K562 (cell line): ENCODE data around the gene TNNT1. TPM values are rescaled to one million over a fixed set of nuclear protein-coding genes. Genes with fewer than 3 reads are reported as not detected.

ENCODE experiments used
- ELF2 ChIP-seq: fragments of 250-450 bp; sonication (Bioruptor Pico); IDR thresholded peaks from 2 replicates; pipeline ENCODE4 v1.5.0; 2021; ENCODE audit warnings: mild to moderate bottlenecking
- EWSR1 ChIP-seq: fragments of 450-650 bp; IDR thresholded peaks from 2 replicates; pipeline ENCODE4 v1.6.1; 2018; ENCODE audit warnings: borderline replicate concordance, mild to moderate bottlenecking, low read depth, moderate library complexity; ENCODE audit not compliant: partially characterized antibody
- HMG20B ChIP-seq: fragments of 250-450 bp; sonication (Bioruptor Pico); IDR thresholded peaks from 2 replicates; pipeline ENCODE4 v1.5.0; 2021; ENCODE audit warnings: mild to moderate bottlenecking
- IFI16 ChIP-seq: fragments of 250-450 bp; sonication (Bioruptor Pico); IDR thresholded peaks from 2 replicates; pipeline ENCODE4 v2.1.2; 2022; ENCODE audit warnings: mild to moderate bottlenecking, inconsistent platforms
- KLF13 ChIP-seq: fragments of 450-650 bp; IDR thresholded peaks from 2 replicates; pipeline ENCODE4 v1.6.1; 2016; ENCODE audit warnings: missing genetic modification characterization, low read depth, mild to moderate bottlenecking, missing compliant biosample characterization, moderate library complexity, borderline replicate concordance
- PTBP1 ChIP-seq: fragments of 200-400 bp; formaldehyde crosslinking; IDR thresholded peaks from 2 replicates; pipeline ENCODE4 v1.6.1; 2017; ENCODE audit warnings: low read depth, low read length
- RAD51 ChIP-seq: fragments of 450-650 bp; IDR thresholded peaks from 2 replicates; pipeline ENCODE4 v1.7.1; 2016; ENCODE audit warnings: low read depth, mild to moderate bottlenecking, borderline replicate concordance
- RB1 ChIP-seq: fragments of 450-650 bp; IDR thresholded peaks from 2 replicates; pipeline ENCODE4 v1.6.1; 2017; ENCODE audit warnings: low read depth, mild to moderate bottlenecking
- RFX1 ChIP-seq: fragments of 450-650 bp; IDR thresholded peaks from 2 replicates; pipeline ENCODE4 v1.6.1; 2016; ENCODE audit warnings: mild to moderate bottlenecking, moderate library complexity
- SMARCC2 ChIP-seq: fragments of 450-650 bp; IDR thresholded peaks from 2 replicates; pipeline ENCODE4 v1.6.1; 2017; ENCODE audit warnings: antibody characterized with exemption, moderate library complexity, mild to moderate bottlenecking, low read depth
- TRIM24 ChIP-seq, 2 experiments: fragments of 450-650 bp; IDR thresholded peaks; 2 replicates each; pipeline ENCODE4 v1.6.1; 2016
- ZNF175 ChIP-seq: fragments of 200-800 bp; sonication (Bioruptor generic); IDR thresholded peaks from 2 replicates; pipeline ENCODE4 v1.6.1; 2016; ENCODE audit warnings: low read depth, mild to moderate bottlenecking, missing genetic modification characterization, missing compliant biosample characterization
- ZZZ3 ChIP-seq: fragments of 450-650 bp; IDR thresholded peaks from 2 replicates; pipeline ENCODE4 v1.6.1; 2016; ENCODE audit warnings: antibody characterized with exemption, mild to moderate bottlenecking, moderate library complexity
- polyA plus RNA-seq, 8 experiments: library from polyadenylated mRNA; depleted of rRNA in 4 of 8; stranded (reverse) in 5 of 8; unstranded in 3 of 8; fragments of >200 nt; fragmentation: Nextera tagmentation in 2 of 8; fragmentation: Illumina TruSeq in 1 of 8; extraction: Ambion mirVana in 2 of 8; extraction: Trizol in 1 of 8; gene quantifications; 2 replicates each; pipeline versions ENCODE4 v1.2.1 to v1.2.3, GENCODE V29; 2011 to 2014; ENCODE audit warnings: inconsistent platforms in 1 of 8, missing spikeins in 1 of 8
- total RNA-seq, 7 experiments: library from RNA; depleted of rRNA in 6 of 7; stranded (reverse); fragments of >200 nt in 6 of 7; fragmentation: Illumina TruSeq in 2 of 7; extraction: Trizol in 2 of 7; gene quantifications; 2 replicates each; pipeline versions ENCODE4 v1.2.1 to v1.2.3, GENCODE V29; 2011 to 2021; ENCODE audit warnings: low replicate concordance in 1 of 7
- TF ChIP-seq, protein P1 (sequence below): fragments of 250-450 bp; sonication (Bioruptor Pico); IDR thresholded peaks from 2 replicates; pipeline ENCODE4 v1.8.0; 2022; ENCODE audit warnings: moderate library complexity, mild to moderate bottlenecking, inconsistent platforms
- TF ChIP-seq, protein P2 (sequence below), 3 experiments: IDR thresholded peaks in 2 of 3; conservative IDR thresholded peaks in 1 of 3; 2 replicates each; pipeline ENCODE4 v1.5.1; 2011 to 2012; ENCODE audit warnings: low read length in 3 of 3, mild to moderate bottlenecking in 3 of 3, control low read depth in 2 of 3, improper control_type of control experiment in 1 of 3, inconsistent platforms in 1 of 3, low read depth in 1 of 3, mixed read lengths in 1 of 3, moderate library complexity in 1 of 3; ENCODE audit not compliant: insufficient read depth in 2 of 3
- TF ChIP-seq, protein P3 (sequence below): fragments of 450-650 bp; formaldehyde crosslinking; IDR thresholded peaks from 2 replicates; pipeline ENCODE4 v1.4.0; 2020; ENCODE audit warnings: mild to moderate bottlenecking, moderate library complexity
- TF ChIP-seq, protein P4 (sequence below), 2 experiments: IDR thresholded peaks in 1 of 2; conservative IDR thresholded peaks in 1 of 2; 2 replicates each; pipeline ENCODE4 v1.6.1; 2016; ENCODE audit warnings: low read depth in 2 of 2, mild to moderate bottlenecking in 1 of 2, missing compliant biosample characterization in 1 of 2, missing genetic modification characterization in 1 of 2, moderate library complexity in 1 of 2
- TF ChIP-seq, protein P5 (sequence below): fragments of 450-650 bp; IDR thresholded peaks from 2 replicates; pipeline ENCODE4 v1.6.1; 2017; ENCODE audit warnings: mild to moderate bottlenecking, moderate library complexity

TNNT1 gene
- total and polyA plus RNA-seq, 9 of the 15 experiments (the other 6 are each of a cell fraction or from before 2014, with no cell fraction given) = 31.8 to 390 (median 227) TPM

DNA sequence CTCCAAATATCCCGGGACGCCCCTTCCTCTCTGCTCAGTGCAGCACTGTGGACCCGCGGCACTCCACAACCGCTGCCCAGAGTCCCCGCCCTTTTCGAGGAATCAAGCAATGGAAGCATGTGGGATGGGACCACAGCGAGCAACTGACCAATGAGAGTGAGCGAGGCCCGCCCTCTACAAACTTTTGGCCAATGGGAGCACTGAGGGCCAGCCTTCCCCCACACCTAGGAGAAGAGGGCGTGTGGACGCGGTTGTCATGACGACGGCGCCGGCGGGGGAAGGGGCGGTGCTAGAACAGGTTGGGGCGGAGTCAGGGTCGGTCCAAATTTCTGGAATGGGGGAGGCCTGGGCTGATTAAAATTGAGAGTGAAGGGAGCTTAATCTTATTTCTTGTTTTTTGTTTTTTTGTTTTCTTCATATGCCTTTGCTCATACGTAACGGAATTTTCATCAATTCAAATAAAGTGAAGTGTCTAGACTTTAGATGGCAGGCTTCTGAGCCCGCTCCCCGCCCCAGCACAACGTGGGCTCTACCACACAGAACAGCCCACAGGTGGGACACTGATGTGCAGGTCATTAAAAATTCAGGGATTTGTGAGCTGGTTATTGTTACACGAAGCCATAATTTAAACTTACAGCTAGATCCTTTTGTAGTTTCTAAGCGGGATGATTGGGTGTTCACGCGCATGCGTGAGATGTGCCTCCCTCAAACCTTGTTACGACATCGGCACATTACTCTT lies 17.7 kb upstream of the TNNT1 start, which contains the start of gene DNAAF3 (continued):
- TF ChIP-seq, protein P1, sequence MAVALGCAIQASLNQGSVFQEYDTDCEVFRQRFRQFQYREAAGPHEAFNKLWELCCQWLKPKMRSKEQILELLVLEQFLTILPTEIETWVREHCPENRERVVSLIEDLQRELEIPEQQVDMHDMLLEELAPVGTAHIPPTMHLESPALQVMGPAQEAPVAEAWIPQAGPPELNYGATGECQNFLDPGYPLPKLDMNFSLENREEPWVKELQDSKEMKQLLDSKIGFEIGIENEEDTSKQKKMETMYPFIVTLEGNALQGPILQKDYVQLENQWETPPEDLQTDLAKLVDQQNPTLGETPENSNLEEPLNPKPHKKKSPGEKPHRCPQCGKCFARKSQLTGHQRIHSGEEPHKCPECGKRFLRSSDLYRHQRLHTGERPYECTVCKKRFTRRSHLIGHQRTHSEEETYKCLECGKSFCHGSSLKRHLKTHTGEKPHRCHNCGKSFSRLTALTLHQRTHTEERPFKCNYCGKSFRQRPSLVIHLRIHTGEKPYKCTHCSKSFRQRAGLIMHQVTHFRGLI = 0 out of 2 replicates have a peak, but pooled peaks have one; percentile 36
- no peak for TF ChIP-seq IFI16 (CRISPR knock-in tag)
- TF ChIP-seq TRIM24 (IDR thresholded peaks at IDR 0.05) = 0 out of 4 replicates have a peak, but pooled peaks of 1 of the 2 experiments have one; percentile 27
- peak; percentile 61 for TF ChIP-seq RB1
- peak; percentile 80; the same call in 1 of the 2 replicates for TF ChIP-seq KLF13 (tag)
- TF ChIP-seq ELF2 (CRISPR knock-in tag) = no peak
- no peak for TF ChIP-seq SMARCC2
- no peak for TF ChIP-seq ZNF175
- TF ChIP-seq EWSR1 = no peak
- TF ChIP-seq, protein P2, sequence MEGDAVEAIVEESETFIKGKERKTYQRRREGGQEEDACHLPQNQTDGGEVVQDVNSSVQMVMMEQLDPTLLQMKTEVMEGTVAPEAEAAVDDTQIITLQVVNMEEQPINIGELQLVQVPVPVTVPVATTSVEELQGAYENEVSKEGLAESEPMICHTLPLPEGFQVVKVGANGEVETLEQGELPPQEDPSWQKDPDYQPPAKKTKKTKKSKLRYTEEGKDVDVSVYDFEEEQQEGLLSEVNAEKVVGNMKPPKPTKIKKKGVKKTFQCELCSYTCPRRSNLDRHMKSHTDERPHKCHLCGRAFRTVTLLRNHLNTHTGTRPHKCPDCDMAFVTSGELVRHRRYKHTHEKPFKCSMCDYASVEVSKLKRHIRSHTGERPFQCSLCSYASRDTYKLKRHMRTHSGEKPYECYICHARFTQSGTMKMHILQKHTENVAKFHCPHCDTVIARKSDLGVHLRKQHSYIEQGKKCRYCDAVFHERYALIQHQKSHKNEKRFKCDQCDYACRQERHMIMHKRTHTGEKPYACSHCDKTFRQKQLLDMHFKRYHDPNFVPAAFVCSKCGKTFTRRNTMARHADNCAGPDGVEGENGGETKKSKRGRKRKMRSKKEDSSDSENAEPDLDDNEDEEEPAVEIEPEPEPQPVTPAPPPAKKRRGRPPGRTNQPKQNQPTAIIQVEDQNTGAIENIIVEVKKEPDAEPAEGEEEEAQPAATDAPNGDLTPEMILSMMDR (IDR thresholded peaks at IDR 0.05 in 2 of 3, conservative IDR thresholded peaks at IDR 0.05 in 1 of 3; ENCODE audit: insufficient read depth in 2 of 3, low read depth in 1 of 3, low read length in 3 of 3) = no peak
- TF ChIP-seq, protein P3, sequence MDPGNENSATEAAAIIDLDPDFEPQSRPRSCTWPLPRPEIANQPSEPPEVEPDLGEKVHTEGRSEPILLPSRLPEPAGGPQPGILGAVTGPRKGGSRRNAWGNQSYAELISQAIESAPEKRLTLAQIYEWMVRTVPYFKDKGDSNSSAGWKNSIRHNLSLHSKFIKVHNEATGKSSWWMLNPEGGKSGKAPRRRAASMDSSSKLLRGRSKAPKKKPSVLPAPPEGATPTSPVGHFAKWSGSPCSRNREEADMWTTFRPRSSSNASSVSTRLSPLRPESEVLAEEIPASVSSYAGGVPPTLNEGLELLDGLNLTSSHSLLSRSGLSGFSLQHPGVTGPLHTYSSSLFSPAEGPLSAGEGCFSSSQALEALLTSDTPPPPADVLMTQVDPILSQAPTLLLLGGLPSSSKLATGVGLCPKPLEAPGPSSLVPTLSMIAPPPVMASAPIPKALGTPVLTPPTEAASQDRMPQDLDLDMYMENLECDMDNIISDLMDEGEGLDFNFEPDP (CRISPR knock-in tag) = no peak
- TF ChIP-seq HMG20B (CRISPR knock-in tag) = no peak
- TF ChIP-seq RAD51 = no peak
- TF ChIP-seq, protein P4, sequence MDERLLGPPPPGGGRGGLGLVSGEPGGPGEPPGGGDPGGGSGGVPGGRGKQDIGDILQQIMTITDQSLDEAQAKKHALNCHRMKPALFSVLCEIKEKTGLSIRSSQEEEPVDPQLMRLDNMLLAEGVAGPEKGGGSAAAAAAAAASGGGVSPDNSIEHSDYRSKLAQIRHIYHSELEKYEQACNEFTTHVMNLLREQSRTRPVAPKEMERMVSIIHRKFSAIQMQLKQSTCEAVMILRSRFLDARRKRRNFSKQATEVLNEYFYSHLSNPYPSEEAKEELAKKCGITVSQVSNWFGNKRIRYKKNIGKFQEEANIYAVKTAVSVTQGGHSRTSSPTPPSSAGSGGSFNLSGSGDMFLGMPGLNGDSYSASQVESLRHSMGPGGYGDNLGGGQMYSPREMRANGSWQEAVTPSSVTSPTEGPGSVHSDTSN (CRISPR knock-in tag; IDR thresholded peaks at IDR 0.05; ENCODE audit: low read depth) = no peak
- TF ChIP-seq, protein P4 (tag; conservative IDR thresholded peaks at IDR 0.05; ENCODE audit: low read depth) = no peak
- no peak for TF ChIP-seq ZZZ3
- peak; percentile 100 for TF ChIP-seq RFX1
- TF ChIP-seq, protein P5, sequence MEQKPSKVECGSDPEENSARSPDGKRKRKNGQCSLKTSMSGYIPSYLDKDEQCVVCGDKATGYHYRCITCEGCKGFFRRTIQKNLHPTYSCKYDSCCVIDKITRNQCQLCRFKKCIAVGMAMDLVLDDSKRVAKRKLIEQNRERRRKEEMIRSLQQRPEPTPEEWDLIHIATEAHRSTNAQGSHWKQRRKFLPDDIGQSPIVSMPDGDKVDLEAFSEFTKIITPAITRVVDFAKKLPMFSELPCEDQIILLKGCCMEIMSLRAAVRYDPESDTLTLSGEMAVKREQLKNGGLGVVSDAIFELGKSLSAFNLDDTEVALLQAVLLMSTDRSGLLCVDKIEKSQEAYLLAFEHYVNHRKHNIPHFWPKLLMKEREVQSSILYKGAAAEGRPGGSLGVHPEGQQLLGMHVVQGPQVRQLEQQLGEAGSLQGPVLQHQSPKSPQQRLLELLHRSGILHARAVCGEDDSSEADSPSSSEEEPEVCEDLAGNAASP = no peak
- TF ChIP-seq PTBP1 = no peak
